IMR-90 (cell line): ENCODE results near the gene UNKL. TPM values are rescaled to one million over a fixed set of nuclear protein-coding genes. Genes with fewer than 3 reads are reported as not detected.

Source experiments
- ATAC-seq: fragments of 200-7000 bp; cut with Tn5 transposase; 2 replicates; pipeline ENCODE4 v1.9.1; 2020; ENCODE audit warnings: low read depth, mild to moderate bottlenecking, moderate library complexity
- BruUV-seq: library from RNA; stranded (reverse); fragments of 400-500 nt; replicated peaks from 2 replicates; lab custom pipeline; 2021; lab: Mats Ljungman, UMichigan
- CTCF ChIA-PET: fragments of 300-600 bp; formaldehyde crosslinking; extraction: SDS; loops from one replicate; lab custom pipeline; 2021; ENCODE audit warnings: antibody characterized with exemption; lab: Yijun Ruan, JAX
- POLR2A ChIA-PET: fragments of 300-600 bp; sonication (Branson Sonifier 250); formaldehyde crosslinking; loops from one replicate; lab custom pipeline; 2022; ENCODE audit warnings: antibody characterized with exemption; ENCODE audit not compliant: unreplicated experiment; lab: Charles Lee
- DNase-seq: peaks from one replicate; pipeline ENCODE4 v3.0.0; 2013
- H2AFZ ChIP-seq: replicated peaks from 2 replicates; pipeline ENCODE3; 2013; ENCODE audit warnings: low read length, mild to moderate bottlenecking; ENCODE audit not compliant: poor library complexity
- H2AK5ac ChIP-seq: 2 replicates; pipeline ENCODE4 v1.6.1; 2013; ENCODE audit warnings: low read depth, low read length, inconsistent platforms
- H2AK9ac ChIP-seq: replicated peaks from 2 replicates; pipeline ENCODE3; 2013; ENCODE audit warnings: mild to moderate bottlenecking, low read depth, low read length, moderate library complexity; ENCODE audit not compliant: poor library complexity
- H2BK120ac ChIP-seq: 2 replicates; pipeline ENCODE4 v1.6.1; 2013; ENCODE audit warnings: low read depth, low read length, inconsistent platforms
- H2BK15ac ChIP-seq: 3 replicates; pipeline ENCODE4 v1.6.1; 2013; ENCODE audit warnings: low read depth, low read length, inconsistent platforms
- H2BK20ac ChIP-seq: 2 replicates; pipeline ENCODE4 v1.6.1; 2013; ENCODE audit warnings: low read depth, mild to moderate bottlenecking, inconsistent platforms, low read length, moderate library complexity
- H2BK5ac ChIP-seq: 2 replicates; pipeline ENCODE4 v1.6.1; 2013; ENCODE audit warnings: mild to moderate bottlenecking, low read depth, low read length, inconsistent platforms; ENCODE audit not compliant: poor library complexity, severe bottlenecking
- H3K14ac ChIP-seq: replicated peaks from 2 replicates; pipeline ENCODE4 v1.6.1; 2013; ENCODE audit warnings: low read depth, low read length, inconsistent platforms
- H3K18ac ChIP-seq: 2 replicates; pipeline ENCODE4 v1.6.1; 2013; ENCODE audit warnings: low read depth, low read length, control low read depth
- H3K23ac ChIP-seq: 2 replicates; pipeline ENCODE4 v1.6.1; 2013; ENCODE audit warnings: low read depth, low read length, inconsistent platforms
- H3K27ac ChIP-seq: 2 replicates; pipeline ENCODE4 v1.5.1; 2013; ENCODE audit warnings: mild to moderate bottlenecking, control low read depth, low read length; ENCODE audit not compliant: insufficient read depth
- H3K27me3 ChIP-seq: 2 replicates; pipeline ENCODE4 v1.6.1; 2013; ENCODE audit warnings: low read length; ENCODE audit not compliant: control insufficient read depth, insufficient read depth
- H3K36me3 ChIP-seq: 2 replicates; pipeline ENCODE4 v1.6.1; 2013; ENCODE audit warnings: low read length, mixed read lengths; ENCODE audit not compliant: control insufficient read depth, insufficient read depth
- H3K4ac ChIP-seq: 2 replicates; pipeline ENCODE4 v1.6.1; 2013; ENCODE audit warnings: low read depth, low read length, inconsistent platforms
- H3K4me1 ChIP-seq: 2 replicates; pipeline ENCODE4 v1.6.1; 2013; ENCODE audit warnings: low read length, mixed read lengths; ENCODE audit not compliant: control insufficient read depth, insufficient read depth
- H3K4me2 ChIP-seq: 2 replicates; pipeline ENCODE4 v1.6.1; 2013; ENCODE audit warnings: low read depth, mild to moderate bottlenecking, control low read depth, low read length, moderate library complexity
- H3K4me3 ChIP-seq: 2 replicates; pipeline ENCODE4 v1.5.1; 2013; ENCODE audit warnings: low read depth, mild to moderate bottlenecking, control low read depth, low read length, moderate library complexity; ENCODE audit not compliant: insufficient read depth
- H3K56ac ChIP-seq: 2 replicates; pipeline ENCODE4 v1.6.1; 2013; ENCODE audit warnings: low read length, inconsistent platforms; ENCODE audit not compliant: insufficient read depth; ENCODE audit errors: extremely low read depth
- H3K79me1 ChIP-seq, 2 experiments: 2 replicates each; pipeline ENCODE4 v1.6.1; 2013; ENCODE audit warnings: low read length in 2 of 2, inconsistent platforms in 1 of 2, low read depth in 1 of 2
- H3K9ac ChIP-seq: 2 replicates; pipeline ENCODE4 v1.6.1; 2013; ENCODE audit warnings: low read depth, low read length, control low read depth
- H3K9me1 ChIP-seq: 2 replicates; pipeline ENCODE4 v1.6.1; 2013; ENCODE audit warnings: low read length, inconsistent platforms; ENCODE audit not compliant: insufficient read depth
- H3K9me3 ChIP-seq: 2 replicates; pipeline ENCODE4 v1.6.1; 2013; ENCODE audit warnings: low read length; ENCODE audit not compliant: control insufficient read depth, insufficient read depth
- H4K20me1 ChIP-seq: 2 replicates; pipeline ENCODE4 v1.6.1; 2013; ENCODE audit warnings: low read length, inconsistent platforms; ENCODE audit not compliant: insufficient read depth
- H4K5ac ChIP-seq: 2 replicates; pipeline ENCODE4 v1.6.1; 2013; ENCODE audit warnings: mild to moderate bottlenecking, low read depth, low read length, control low read depth
- H4K8ac ChIP-seq, 2 experiments: 2 replicates each; pipeline ENCODE4 v1.6.1; 2013; ENCODE audit warnings: low read depth in 2 of 2, low read length in 2 of 2, control low read depth in 1 of 2, inconsistent platforms in 1 of 2
- H4K91ac ChIP-seq: 2 replicates; pipeline ENCODE4 v1.6.1; 2013; ENCODE audit warnings: low read depth, low read length, inconsistent platforms; ENCODE audit not compliant: insufficient read depth
- BHLHE40 ChIP-seq: fragments of 150-350 bp; IDR thresholded peaks from 2 replicates; pipeline ENCODE4 v1.6.1; 2016; ENCODE audit warnings: mild to moderate bottlenecking, low read depth, low read length
- CEBPB ChIP-seq: IDR thresholded peaks from 2 replicates; pipeline ENCODE4 v1.6.1; 2012; ENCODE audit warnings: low read depth, low read length, improper control_type of control experiment
- CTCF ChIP-seq: conservative IDR thresholded peaks from 2 replicates; pipeline ENCODE4 v1.5.1; 2012; ENCODE audit warnings: mild to moderate bottlenecking, low read depth, low read length, improper control_type of control experiment
- ELK1 ChIP-seq: fragments of 150-350 bp; IDR thresholded peaks from 2 replicates; pipeline ENCODE4 v1.6.1; 2016; ENCODE audit warnings: low read depth, mild to moderate bottlenecking, low read length, moderate library complexity, borderline replicate concordance
- FOS ChIP-seq: fragments of 150-350 bp; IDR thresholded peaks from 2 replicates; pipeline ENCODE4 v1.6.1; 2016; ENCODE audit warnings: low read depth, low read length
- MAZ ChIP-seq: IDR thresholded peaks from 2 replicates; pipeline ENCODE4 v1.6.1; 2012; ENCODE audit warnings: low read depth, mild to moderate bottlenecking, low read length, improper control_type of control experiment, moderate library complexity, borderline replicate concordance
- MXI1 ChIP-seq: IDR thresholded peaks from 2 replicates; pipeline ENCODE4 v1.6.1; 2012; ENCODE audit warnings: low read depth, mild to moderate bottlenecking, low read length, moderate library complexity, borderline replicate concordance
- NFE2L2 ChIP-seq: fragments of 150-350 bp; IDR thresholded peaks from 2 replicates; pipeline ENCODE4 v1.6.1; 2016; ENCODE audit warnings: low read depth, mild to moderate bottlenecking, low read length
- RAD21 ChIP-seq: IDR thresholded peaks from 2 replicates; pipeline ENCODE4 v1.6.1; 2012; ENCODE audit warnings: low read length, improper control_type of control experiment
- RCOR1 ChIP-seq: IDR thresholded peaks from 2 replicates; pipeline ENCODE4 v1.6.1; 2012; ENCODE audit warnings: mild to moderate bottlenecking, low read length, improper control_type of control experiment; ENCODE audit not compliant: insufficient replicate concordance
- RFX5 ChIP-seq: IDR thresholded peaks from 2 replicates; pipeline ENCODE4 v1.8.0; 2012; ENCODE audit warnings: low read depth, mild to moderate bottlenecking, low read length, moderate library complexity
- SMC3 ChIP-seq: fragments of 150-350 bp; IDR thresholded peaks from 2 replicates; pipeline ENCODE4 v1.6.1; 2016; ENCODE audit warnings: low read depth, mild to moderate bottlenecking, antibody characterized with exemption, low read length, moderate library complexity
- WGBS, 2 experiments: methylation state at CpG; one replicate each; pipeline versions ENCODE4 v1.1.5 to v1.1.7; 2013; ENCODE audit warnings: missing lambda C conversion rate in 2 of 2; ENCODE audit not compliant: insufficient read length in 1 of 2; ENCODE audit errors: extremely low coverage in 2 of 2; 5-methylcytosine and 5-hydroxymethylcytosine counted together
- dilution Hi-C: fragments of 300-500 bp; cut with HindIII; formaldehyde crosslinking; loops from one replicate; pipeline ENCODE4 v1.14.3; 2018; ENCODE audit warnings: low sequenced_read_pairs; ENCODE audit not compliant: unreplicated experiment
- in situ Hi-C: fragments of 300-500 bp; cut with MboI; formaldehyde crosslinking; loops from 3 replicates; pipeline ENCODE4 v1.14.3; 2019; ENCODE audit warnings: low sequenced_read_pairs, inconsistent platforms, mixed read lengths
- intact Hi-C: fragments of 100-400 bp; cut with micrococcal nuclease; formaldehyde crosslinking; loops from 2 replicates; pipeline ENCODE4 v1.10.0; 2022
- polyA plus RNA-seq, 3 experiments: library from polyadenylated mRNA; depleted of rRNA; stranded (reverse); fragments of >200 nt; gene quantifications; 2 replicates each; pipeline ENCODE4 v1.2.3, GENCODE V29; 2012; ENCODE audit warnings: low replicate concordance in 1 of 3
- total RNA-seq: library from RNA; depleted of rRNA; stranded (reverse); fragments of >200 nt; gene quantifications from 2 replicates; pipeline ENCODE4 v1.2.3, GENCODE V29; 2012

UNKL gene
- total and polyA plus RNA-seq, 2 of the 4 experiments (the other 2 are of a cell fraction) = 4.1 to 13.3 TPM

- TF ChIP-seq NFE2L2 = no peak
- TF ChIP-seq MAZ = no peak
- TF ChIP-seq SMC3 = no peak
- no peak for TF ChIP-seq CTCF
- no peak for TF ChIP-seq CEBPB
- no peak for TF ChIP-seq MXI1
- no peak for TF ChIP-seq RAD21
- TF ChIP-seq RCOR1 = no peak
- no peak for TF ChIP-seq FOS
- no peak for TF ChIP-seq BHLHE40
- TF ChIP-seq ELK1 = no peak
- no peak for TF ChIP-seq RFX5
- no peaks in the 10 kb centered on the region for H3K27me3 ChIP-seq
- H3K9me3 ChIP-seq = no peaks in the 10 kb centered on the region
- H3K14ac ChIP-seq = no peak overlapping the region
- no peak overlapping the region for H2BK5ac ChIP-seq
- ChIA-PET CTCF (no interaction called here), POLR2A (no interaction called here)
- no peaks in the 10 kb centered on the region for H3K79me1 ChIP-seq
- no peak overlapping the region for H3K4me2 ChIP-seq
- H3K18ac ChIP-seq = no peak overlapping the region
- WGBS, 2 experiments = 95% methylated on average over 7 of the region's 9 CpGs; no CpG with 5 or more reads in 1 of the 2 experiments
- no peak overlapping the region for H3K4me3 ChIP-seq
- H4K91ac ChIP-seq = no peak overlapping the region
- H3K4ac ChIP-seq = no peak overlapping the region
- no peak for DNase-seq
- no peak overlapping the region for H2AFZ ChIP-seq
- no peak overlapping the region for H3K23ac ChIP-seq
- no peak overlapping the region for H3K9ac ChIP-seq
- no peaks in the 10 kb centered on the region for H3K4me1 ChIP-seq
- H3K36me3 ChIP-seq = peaks cover 46% of the 10 kb centered on the region
- no peaks in the 10 kb centered on the region for H3K9me1 ChIP-seq
- dilution Hi-C loops (no loop called here), in situ Hi-C loops (no loop called here), intact Hi-C loops (no loop called here)
- no peak overlapping the region for H3K56ac ChIP-seq
- H4K20me1 ChIP-seq = no peaks in the 10 kb centered on the region
- no peak overlapping the region for H2AK9ac ChIP-seq
- no peak overlapping the region for H2BK15ac ChIP-seq
- no peak overlapping the region for H4K5ac ChIP-seq
- H4K8ac ChIP-seq = no peak overlapping the region
- ATAC-seq = no peak
- H2BK20ac ChIP-seq = no peak overlapping the region
- H2BK120ac ChIP-seq = no peak overlapping the region
- no TSS peak for BruUV-seq
- H3K27ac ChIP-seq = no peak overlapping the region
- no peak overlapping the region for H2AK5ac ChIP-seq
These were observed 16.2 kb downstream of the UNKL start for GRCh38 chr16:1398351-1398750.
